NCI-H82 treated with DMSO at 0.1 percent for 48 hours (cell line): Measurements from ENCODE around the gene COL25A1.

Source experiments
- DNase-seq: peaks from one replicate; lab custom pipeline; 2025; ENCODE audit not compliant: unreplicated experiment; lab: John Stamatoyannopoulos, UW

COL25A1 gene

DNA sequence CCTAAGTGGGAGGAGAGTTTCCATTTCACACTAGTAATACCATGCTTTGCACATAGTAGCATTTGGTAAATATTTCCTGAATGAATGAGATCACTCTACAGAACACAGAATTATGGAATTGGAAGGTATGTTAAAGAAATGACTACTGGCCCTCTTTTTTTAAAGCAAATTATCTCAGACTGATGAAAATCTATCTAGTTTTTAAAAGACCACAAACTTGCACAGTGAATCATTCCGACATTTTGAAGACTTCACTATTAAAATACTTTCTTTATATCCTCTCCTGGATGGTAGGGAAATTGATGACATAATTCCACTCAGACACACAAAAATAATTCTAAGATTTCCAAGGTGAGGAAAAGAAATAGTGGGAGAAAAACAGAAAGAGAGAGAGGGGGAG is 471.2 kb downstream of the COL25A1 start:
- no peak for DNase-seq

- DNase-seq = peak; percentile 66
These were observed 471.8 kb downstream of the COL25A1 start for GRCh38 chr4:108830509-108831244.

DNA sequence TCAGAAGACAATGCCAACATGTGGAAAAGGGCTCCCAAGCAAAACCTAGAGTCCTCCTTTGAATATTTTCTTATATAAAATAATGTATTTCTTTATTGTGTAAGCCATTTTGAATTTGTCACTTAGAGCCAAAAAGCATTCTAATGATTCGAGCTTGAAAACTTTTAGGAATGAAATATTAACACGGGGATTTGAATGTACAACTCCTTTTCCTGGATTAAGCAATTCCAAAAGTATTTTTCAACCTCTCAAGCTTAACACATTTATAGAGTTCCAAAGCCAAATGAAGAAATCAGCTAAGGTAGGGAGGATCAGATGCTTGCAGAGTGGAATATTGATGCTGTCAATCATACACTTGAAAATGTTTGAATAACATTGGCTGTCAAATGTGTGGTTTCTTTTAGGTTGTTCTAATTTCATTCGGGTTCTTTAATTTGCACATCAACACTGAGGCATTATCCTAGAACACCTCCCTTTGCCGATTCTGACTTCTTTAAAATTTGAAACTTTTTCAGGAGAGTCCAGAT is 472.4 kb downstream of the COL25A1 start:
- no peak for DNase-seq

DNA sequence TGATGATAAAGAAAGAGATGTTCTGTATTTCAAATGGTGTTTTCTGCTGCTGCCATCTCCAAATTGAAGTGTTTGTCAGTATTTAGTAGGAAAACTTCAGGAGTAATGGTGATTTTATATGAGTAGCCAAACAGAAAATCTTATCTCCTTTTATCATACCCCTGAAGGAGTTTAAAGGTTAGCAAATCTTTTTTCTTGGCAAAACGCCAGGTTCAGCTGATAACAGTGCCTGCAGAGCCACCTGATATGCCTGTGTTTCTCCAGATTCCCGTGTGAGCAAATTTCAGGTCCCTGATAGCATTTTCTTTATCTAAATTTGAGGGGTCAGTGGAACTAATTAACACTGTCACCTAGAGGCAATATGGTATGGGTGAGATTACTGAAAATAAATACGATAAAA is 473.8 kb downstream of the COL25A1 start:
- DNase-seq = no peak

DNA sequence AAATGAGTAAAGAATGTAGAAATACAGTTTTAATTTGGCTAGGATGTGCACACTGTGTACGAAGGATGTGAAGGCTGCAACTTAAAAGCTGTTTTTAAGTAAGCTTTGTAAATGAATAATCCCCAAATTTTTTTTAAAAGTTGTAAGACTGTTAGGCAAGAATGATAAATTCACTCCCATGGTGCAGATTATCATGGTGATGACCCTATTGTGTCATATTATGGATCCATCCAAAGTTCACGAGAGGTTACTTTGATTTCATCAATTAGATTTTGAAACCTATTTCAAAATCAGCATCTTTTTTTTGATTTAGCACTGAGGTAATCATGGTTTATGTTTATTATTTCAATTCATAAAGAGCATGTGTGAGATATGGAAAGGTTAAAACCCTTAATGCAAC is 476.7 kb downstream of the COL25A1 start:
- no peak for DNase-seq

DNA sequence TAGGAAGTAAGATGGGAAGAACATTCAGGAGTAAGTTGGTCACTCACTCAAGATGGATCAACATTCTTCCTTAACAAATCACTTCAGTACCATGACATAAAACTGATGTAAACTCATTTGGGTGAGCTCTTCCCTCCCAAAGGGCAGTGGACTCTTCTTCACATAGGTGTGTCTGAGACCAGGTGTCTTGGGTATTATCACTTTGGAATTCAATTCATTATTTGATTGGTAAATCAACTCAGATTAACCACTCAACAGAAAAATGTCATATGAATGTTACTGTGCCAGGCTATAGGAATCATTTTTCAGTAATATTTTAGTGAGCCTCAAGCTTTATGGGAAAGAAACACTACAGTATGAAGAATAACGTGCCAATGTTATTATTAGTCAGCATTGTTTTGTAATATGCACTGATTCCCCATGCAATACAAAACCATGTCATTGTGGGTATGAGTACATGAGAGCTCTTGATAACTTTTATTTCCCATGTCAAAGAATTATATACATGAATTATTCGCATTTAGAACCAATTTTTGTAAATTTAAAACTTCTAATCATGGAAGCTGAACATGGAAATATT is 481.0 kb downstream of the COL25A1 start:
- no peak for DNase-seq

- no peak for DNase-seq
These were observed 481.7 kb downstream of the COL25A1 start for GRCh38 chr4:108820492-108821350.

- no peak for DNase-seq
These were observed 488.1 kb downstream of the COL25A1 start for GRCh38 chr4:108814326-108814725.

- DNase-seq = no peak
These were observed 489.2 kb downstream of the COL25A1 start for GRCh38 chr4:108813261-108813660.

DNA sequence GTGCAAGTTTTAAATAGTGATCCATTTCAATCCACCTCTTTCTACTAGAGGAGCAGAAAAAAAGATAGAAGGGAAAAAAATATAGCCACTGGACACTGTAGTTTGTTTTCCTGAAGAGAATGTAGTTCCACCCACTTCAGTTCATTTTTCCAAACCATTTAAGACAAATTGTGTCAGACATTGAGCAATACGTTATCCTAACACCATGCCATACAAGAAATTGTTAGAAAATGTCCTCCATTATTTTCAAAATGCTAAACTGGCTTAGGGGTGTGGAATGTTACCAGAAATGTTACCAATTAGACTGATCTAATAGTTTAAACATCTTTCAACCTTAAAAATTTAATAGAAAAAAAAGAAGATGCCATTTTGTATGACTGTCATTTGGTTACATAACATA is 491.0 kb downstream of the COL25A1 start:
- DNase-seq = no peak

- no peak for DNase-seq
These were observed 492.4 kb downstream of the COL25A1 start for GRCh38 chr4:108810087-108810486.

DNA sequence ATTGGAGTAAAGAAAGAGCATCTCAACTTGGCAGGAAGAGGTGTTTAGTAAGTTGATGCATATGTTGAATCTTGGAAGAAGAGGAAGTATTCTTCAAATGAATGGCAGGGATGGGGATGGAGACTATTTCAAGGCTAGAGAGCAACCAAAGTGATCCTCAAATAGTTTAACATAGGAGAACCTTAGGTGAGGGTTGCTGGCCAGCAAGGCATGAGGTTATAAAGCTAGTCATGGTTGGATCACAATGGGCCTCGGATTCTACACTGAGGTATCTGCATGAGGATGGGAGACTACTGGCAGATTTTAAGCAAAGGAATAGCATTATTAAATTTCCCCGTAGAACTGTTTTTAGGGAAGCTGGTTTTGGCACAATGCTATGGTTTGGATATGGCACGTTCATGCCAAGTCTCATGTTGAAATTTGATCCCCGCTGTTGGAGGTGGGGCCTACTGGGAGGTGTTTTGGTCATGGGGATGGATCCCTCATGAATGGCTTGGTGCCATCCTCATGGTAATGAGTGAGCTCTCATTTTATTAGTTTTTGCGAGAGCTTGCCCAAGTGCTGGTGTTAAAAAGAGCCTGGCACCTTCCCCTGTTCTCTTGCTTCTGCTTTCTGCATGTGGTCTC is 497.7 kb downstream of the COL25A1 start:
- no peak for DNase-seq

DNA sequence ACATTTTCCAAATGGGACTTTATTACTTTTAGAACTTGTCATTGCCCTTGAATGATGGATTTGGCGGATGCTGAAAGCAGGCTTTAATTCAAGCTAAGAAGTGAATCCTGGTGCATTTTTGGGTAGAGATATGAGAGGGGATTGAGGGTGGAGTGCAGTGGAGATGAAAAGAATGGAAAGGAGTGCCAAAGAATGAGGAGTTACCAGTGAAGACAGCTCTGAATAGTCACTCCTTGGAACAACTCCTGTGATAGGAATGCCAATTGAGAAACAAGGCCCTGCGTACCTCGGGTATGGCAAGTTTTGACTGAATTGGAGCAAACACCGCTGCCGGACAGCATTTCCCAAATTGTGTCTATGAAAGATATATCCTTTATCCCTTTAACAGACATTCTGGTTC is 503.2 kb downstream of the COL25A1 start:
- DNase-seq = no peak

GRCh38 chr4:108796173-108796572 is 506.3 kb downstream of the COL25A1 start:
- DNase-seq = no peak

GRCh38 chr4:108795733-108796132 is 506.7 kb downstream of the COL25A1 start:
- no peak for DNase-seq

- no peak for DNase-seq
These were observed 508.3 kb downstream of the COL25A1 start for GRCh38 chr4:108794136-108794535.

GRCh38 chr4:108793415-108793814 is 509.0 kb downstream of the COL25A1 start:
- DNase-seq = no peak

GRCh38 chr4:108788731-108789130 is 513.7 kb downstream of the COL25A1 start:
- DNase-seq = no peak

DNA sequence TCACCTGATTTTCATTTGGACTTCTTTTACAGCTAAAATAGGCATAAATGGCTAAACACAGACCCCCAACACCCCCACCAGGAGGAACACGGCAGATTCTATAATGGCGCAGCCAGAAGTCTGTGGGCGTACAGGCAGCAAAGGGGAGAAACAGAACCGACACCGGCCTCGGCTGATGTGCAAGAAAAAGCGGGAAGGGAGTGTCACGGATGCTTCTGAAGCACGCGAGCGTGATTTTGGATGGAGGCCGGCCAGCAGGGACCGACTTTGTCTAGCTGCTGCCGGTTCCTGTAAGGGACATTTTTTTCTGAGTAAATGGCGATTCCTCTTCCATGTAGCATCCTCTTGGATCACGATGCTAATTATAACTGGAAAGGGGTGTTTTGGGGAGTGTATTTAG is 514.7 kb downstream of the COL25A1 start:
- DNase-seq = no peak

DNA sequence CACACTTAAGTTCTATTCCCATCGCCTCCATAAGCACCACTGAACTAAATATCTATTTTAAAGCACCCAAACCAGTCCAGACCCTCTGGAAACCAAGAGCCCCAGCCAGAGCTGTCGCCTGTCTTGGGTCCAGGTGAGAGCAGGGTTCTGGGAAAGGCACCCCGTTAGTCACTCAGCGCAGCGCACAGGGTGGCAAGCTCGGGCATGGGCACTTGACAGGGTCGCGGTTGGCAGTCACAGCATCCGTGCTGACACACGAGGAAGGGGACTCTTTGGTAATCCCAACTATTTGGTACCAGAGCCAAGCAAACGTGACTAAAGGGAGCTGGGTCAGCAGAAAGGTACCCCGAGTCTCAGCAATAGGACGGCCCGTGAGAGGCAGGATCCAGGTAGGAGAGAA is 515.4 kb downstream of the COL25A1 start:
- no peak for DNase-seq

DNA sequence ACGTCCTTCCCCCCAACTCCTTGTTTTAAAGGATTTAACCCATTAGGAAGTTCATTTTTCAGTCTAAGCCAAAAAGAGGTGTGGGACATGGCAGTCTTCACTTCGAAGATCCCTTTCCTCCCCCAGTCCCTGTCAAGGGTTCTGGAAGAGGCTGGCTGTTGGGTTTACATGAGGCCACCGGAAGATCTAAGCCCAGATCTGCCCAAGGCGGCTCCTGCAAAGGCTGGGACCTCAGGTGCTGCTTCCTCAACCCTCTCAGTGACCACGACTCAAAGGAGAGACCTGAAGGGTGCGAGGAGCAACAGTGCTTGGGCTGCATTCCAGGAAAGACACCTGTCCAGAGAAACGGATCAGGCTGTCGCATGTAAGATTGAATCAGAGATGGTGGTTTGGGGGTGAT is 516.1 kb downstream of the COL25A1 start:
- DNase-seq = no peak
